Measurements from ENCODE around the gene TRPV2. TPM values are rescaled to one million over a fixed set of nuclear protein-coding genes. Genes with fewer than 3 reads are reported as not detected.
A peak's percentile ranks its signal among the peaks of the same experiment; 100 is the strongest.
"Not testable (repeated sequence)": the region's sequence is repeated elsewhere in the genome, so short reads cannot be mapped to it uniquely, and the experiment has no call there.

Gene TRPV2
- total and polyA plus RNA-seq, 12 donors, result 4.6 to 25.4 (median 9.1) TPM

- peaks cover 0 to 45% (median 0%) of the 10 kb centered on the region in 9 donors for H3K36me3 ChIP-seq
- TF ChIP-seq CTCF (IDR thresholded peaks at IDR 0.05), result no peak
- no peak overlapping the region for H3K4me3 ChIP-seq
- DNase-seq (no peak), ATAC-seq (no peak)
- no peaks in the 10 kb centered on the region for H3K9me3 ChIP-seq
- intact Hi-C loops (cut with DNase I), result loop anchor here in 1 of 10 donors (10.0 kb wide), 1 partner anchor 135 kb away; no protein-coding TSS in a partner anchor
- 92 to 95% methylated on average over 4 of the region's 4 CpGs for WGBS, 2 donors
- H3K4me1 ChIP-seq, result peaks cover 0 to 14% (median 6%) of the 10 kb centered on the region in 9 donors
- H3K27me3 ChIP-seq, result no peaks in the 10 kb centered on the region
- no peak overlapping the region for H3K27ac ChIP-seq
Measured at GRCh38 chr17:16450028-16450427, 34.7 kb downstream of the TRPV2 start.

GRCh38 chr17:16452268-16452667, 36.9 kb downstream of the TRPV2 start:
- H3K4me3 ChIP-seq, ATAC-seq, H3K9me3 ChIP-seq, H3K4me1 ChIP-seq, H3K27ac ChIP-seq, H3K27me3 ChIP-seq, DNase-seq: not testable (repeated sequence)
- peaks cover 0 to 23% (median 0%) of the 10 kb centered on the region in 9 donors for H3K36me3 ChIP-seq
- intact Hi-C loops (cut with DNase I), result loop anchor here in 3 of 10 donors (2.0 to 10.0 kb wide), 2 partner anchors 69 to 133 kb away; no protein-coding TSS in a partner anchor
- WGBS, 2 donors, result 75 to 97% methylated on average over 8 of the region's 8 CpGs

GRCh38 chr17:16453493-16453851, 38.1 kb downstream of the TRPV2 start:
- H3K27me3 ChIP-seq, result no peaks in the 10 kb centered on the region
- H3K4me1 ChIP-seq, result peaks cover 0 to 4% (median 0%) of the 10 kb centered on the region in 9 donors
- intact Hi-C loops (cut with DNase I), result loop anchor here in 9 of 10 donors (1.0 to 10.0 kb wide), 3 partner anchors 67 to 131 kb away; no protein-coding TSS in a partner anchor
- TF ChIP-seq CTCF (IDR thresholded peaks at IDR 0.05), result peak in 1 of 9 donors; percentile 3
- peaks cover 0 to 11% (median 0%) of the 10 kb centered on the region in 9 donors for H3K36me3 ChIP-seq
- H3K27ac ChIP-seq, result no peak overlapping the region
- no peak overlapping the region for H3K4me3 ChIP-seq
- ATAC-seq (no peak), DNase-seq (no peak)
- WGBS, 2 donors, result 84 to 90% methylated on average over 4 of the region's 4 CpGs
- H3K9me3 ChIP-seq, result no peaks in the 10 kb centered on the region

GRCh38 chr17:16455997-16456741, 40.8 kb downstream of the TRPV2 start:
- intact Hi-C loops (cut with DNase I), result loop anchor here in 2 of 10 donors (5.0 to 10.0 kb wide), 2 partner anchors 61 to 129 kb away; no protein-coding TSS in a partner anchor
- no peak overlapping the region for H3K4me3 ChIP-seq
- no peaks in the 10 kb centered on the region for H3K9me3 ChIP-seq
- no peak overlapping the region for H3K27ac ChIP-seq
- no peak for DNase-seq
- peaks cover 0 to 3% (median 0%) of the 10 kb centered on the region in 9 donors for H3K36me3 ChIP-seq
- no peak for TF ChIP-seq CTCF (IDR thresholded peaks at IDR 0.05)
- ATAC-seq, result no peak
- peaks cover 0 to 16% (median 7%) of the 10 kb centered on the region in 9 donors for H3K4me1 ChIP-seq
- 74 to 89% methylated on average over 5 of the region's 5 CpGs for WGBS, 2 donors
- no peaks in the 10 kb centered on the region for H3K27me3 ChIP-seq
